HCEC 1CT (cell line): ENCODE data around the gene THAP4.
A peak's percentile ranks its signal among the peaks of the same experiment; 100 is the strongest.
"Not testable (repeated sequence)": the region's sequence is repeated elsewhere in the genome, so short reads cannot be mapped to it uniquely, and the experiment has no call there.

Source experiments
- DNase-seq: peaks from one replicate; pipeline ENCODE4 v3.0.0-alpha.2; 2017

Gene THAP4

GRCh38 chr2:241611062-241611461, 25.9 kb downstream of the THAP4 start:
- DNase-seq: no peak

GRCh38 chr2:241609859-241610793, 26.8 kb downstream of the THAP4 start:
- DNase-seq: peak; percentile 82

DNA sequence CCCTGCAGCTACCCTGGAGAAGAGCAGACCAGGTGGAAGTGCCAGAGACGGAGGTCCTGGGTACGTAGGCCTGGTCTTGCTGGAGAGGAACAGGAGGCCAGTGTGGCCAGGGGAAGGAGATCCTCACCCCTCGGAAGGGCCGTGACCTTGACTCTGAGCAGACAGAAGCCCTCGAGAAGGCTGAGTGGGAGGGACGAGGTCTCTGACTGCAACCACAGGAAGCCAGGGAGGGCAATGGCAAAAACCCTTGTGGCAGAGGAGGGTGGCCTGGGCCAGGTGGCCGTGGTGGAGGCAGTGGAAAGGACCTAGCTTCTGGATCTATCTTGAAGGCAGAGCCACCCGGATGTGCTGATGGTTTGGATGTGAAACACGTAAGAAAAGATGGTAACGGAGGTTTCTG, 28.1 kb downstream of the THAP4 start:
- DNase-seq: no peak

DNA sequence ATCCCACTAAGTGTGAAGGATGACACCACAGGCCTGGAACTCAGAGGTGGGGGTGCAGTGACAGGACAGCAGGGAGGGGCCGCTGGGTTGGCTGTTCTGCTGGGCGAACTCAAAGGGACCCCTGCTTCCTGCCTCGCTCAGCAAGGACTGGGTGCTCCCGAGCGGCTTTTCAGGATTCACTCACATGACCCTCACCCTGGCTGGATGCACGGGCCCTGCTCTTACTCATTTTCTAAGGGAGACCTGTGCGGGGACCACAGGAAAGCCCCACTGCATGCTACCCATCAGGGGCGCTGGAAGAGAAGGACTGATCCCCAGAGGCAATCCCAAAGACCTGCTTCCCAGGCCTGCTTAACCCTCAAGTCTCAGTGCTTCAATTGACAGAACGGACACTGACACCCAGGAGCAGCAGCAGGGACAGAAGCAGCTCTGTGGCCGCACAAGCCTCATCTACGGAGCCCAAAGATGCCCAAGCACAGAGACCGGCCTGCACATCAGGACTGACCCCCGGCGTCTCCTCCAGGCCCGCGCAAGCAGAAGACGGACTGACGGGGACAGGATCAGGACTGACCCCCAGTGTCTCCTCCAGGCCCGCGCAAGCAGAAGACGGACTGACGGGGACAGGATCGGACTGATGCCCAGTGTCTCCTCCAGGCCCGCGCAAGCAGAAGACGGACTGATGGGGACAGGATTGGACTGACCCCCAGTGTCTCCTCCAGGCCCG, 29.6 kb downstream of the THAP4 start:
- DNase-seq: no peak

DNA sequence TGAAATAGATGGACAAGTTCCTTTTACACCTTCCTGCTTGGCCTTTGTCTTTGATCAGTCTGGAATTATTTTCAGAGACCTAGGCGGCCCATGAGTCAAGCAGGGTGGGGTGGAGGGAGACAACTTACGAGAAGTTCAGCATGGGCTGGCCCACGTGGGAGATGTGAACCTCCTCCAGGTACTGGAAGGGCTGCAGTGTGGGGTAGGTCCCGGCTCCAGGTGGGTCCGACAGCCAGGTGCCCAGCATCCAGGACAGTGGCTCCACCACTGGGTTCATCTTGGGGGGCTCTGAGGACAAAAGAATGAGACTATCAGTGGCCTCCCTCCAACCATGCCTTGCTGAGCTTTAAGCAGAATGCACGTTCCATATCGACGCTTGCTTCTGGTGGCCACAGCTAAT, 30.8 kb downstream of the THAP4 start:
- no peak for DNase-seq

DNA sequence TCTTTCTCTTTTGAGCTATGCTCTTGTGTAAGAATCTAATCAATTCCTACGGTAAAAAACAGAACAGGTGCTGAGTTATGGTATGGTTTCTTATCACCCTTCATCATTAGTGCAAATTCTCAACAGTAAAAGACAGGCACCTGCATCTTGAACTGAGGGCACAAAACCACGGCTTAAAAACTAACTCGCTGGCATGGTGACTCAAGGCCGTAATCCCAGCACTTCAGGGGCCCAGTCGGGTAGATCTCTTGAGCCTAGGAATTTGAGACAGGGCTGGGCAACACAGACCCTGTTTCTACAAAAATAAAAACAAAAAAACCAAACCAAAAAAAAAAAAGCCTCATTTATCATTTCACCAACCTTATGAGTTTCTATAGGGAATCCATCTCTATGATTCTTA, 33.3 kb downstream of the THAP4 start:
- no peak for DNase-seq

DNA sequence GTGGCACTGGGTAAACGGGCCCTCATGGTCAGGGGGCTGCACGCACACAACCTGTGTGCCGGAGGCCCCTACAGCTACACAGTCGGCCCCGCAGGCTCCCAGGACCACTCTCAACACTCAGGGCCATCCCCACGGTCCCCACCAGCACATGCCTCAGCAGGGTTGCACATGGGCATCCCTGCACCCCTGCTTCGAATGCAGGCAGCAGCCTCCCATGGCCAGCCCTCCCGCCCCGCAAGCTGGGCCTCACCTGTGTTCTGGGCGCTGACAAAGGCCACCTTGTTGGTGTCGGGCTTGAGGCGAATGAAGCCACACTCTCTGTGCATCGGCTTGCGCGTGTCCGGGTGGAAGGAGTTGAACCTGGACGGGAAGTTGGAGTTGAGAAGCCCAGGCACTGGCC, 34.2 kb downstream of the THAP4 start:
- no peak for DNase-seq

DNA sequence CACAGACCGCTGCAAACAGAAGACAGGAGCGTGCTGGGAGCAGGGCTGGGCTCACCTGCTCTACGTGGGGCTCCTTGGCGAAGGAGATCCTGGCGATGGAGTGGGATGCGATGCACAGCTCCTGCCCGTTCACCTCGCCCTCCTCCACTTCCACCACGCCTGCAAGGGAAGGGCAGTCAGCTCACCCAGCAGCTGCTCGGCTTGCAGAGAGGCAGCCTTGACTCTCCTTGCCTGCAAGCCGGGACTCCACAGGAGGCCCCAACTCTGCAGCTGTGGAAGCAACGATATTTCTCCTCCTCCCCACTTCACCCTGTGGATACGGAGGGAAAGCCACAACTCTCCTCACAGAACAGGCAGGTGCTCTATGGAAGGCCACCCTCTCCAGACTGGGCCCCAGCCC, 35.1 kb downstream of the THAP4 start:
- DNase-seq: no peak

DNA sequence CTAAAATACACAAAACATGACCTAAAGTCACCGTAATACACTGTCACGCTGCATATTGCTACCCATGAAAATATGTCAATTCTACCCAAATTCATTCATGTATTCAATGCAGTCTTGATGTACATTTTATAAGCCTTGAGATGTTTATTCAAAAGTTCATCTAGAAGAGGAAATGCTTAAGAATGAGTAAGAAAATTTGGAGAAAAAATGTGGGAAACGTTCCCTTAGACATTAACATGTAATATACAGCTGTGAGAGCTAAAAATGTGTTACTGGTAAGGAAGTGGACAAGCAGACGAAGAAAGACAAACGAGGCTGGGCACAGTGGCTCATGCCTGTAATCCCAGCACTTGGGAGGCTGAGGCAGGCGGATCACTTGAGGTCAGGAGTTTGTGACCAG, 37.3 kb downstream of the THAP4 start:
- DNase-seq: peak; percentile 21

DNA sequence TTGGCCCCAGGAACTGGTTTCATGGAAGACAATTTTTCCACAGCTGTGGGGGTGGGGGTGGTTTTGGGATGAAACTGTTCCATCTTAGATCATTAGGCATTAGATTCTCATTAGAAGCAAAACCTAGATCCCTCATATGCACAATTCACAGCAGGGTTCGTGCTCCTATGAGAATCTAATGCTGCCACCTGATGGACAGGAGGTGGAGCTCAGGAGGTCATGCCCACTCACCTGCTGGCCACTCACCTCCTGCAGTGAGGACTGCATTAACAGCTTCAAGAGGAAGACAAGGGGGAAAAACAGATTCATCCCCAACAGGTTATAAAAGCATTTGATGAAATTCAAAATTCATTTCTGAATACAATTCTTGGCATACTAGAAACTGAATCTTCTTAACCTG, 38.5 kb downstream of the THAP4 start:
- DNase-seq: no peak

GRCh38 chr2:241598061-241598460, 38.9 kb downstream of the THAP4 start:
- DNase-seq: no peak

DNA sequence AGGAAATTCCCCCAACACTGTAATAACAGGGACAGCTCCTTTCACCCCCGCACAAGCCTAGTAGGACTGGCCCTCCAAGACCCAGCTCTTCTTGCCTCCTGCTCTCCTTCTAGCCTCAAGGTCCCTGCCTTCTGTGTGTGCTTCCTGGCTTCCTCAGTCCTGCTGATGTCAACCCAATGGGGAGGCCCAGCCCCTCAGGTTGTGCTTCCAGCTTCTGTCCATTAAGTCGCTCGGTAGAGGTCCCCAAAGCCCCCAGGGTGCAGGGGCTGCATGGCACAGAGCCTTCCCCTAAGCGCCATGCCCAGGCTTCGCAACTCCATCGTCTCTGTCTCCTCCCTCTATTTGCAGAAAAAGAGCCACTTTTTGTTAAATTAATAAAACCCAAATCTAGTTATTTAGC, 39.4 kb downstream of the THAP4 start:
- no peak for DNase-seq

- no peak for DNase-seq
These were observed 41.3 kb downstream of the THAP4 start for GRCh38 chr2:241595600-241596140.

DNA sequence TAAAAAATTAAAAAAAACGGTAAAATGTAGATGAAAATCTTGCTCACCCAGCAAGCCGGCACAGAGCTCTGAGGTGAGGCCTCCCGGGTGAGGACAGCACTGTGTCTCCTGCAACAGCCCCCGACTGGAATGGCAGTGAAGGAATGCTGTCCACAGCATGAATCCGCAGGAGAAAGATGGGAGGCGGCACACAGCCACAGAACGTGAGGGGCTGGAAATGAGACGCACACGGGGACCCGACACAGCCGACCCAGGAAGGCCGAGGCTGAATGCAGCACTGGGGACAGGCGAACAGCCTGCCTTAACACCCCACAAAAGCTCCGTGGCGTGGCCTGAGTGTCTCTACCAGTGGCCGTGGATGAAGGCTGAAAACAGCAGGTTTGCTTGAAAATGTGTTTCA, 43.7 kb downstream of the THAP4 start:
- DNase-seq: no peak

GRCh38 chr2:241592126-241592845, 44.7 kb downstream of the THAP4 start:
- no peak for DNase-seq

DNA sequence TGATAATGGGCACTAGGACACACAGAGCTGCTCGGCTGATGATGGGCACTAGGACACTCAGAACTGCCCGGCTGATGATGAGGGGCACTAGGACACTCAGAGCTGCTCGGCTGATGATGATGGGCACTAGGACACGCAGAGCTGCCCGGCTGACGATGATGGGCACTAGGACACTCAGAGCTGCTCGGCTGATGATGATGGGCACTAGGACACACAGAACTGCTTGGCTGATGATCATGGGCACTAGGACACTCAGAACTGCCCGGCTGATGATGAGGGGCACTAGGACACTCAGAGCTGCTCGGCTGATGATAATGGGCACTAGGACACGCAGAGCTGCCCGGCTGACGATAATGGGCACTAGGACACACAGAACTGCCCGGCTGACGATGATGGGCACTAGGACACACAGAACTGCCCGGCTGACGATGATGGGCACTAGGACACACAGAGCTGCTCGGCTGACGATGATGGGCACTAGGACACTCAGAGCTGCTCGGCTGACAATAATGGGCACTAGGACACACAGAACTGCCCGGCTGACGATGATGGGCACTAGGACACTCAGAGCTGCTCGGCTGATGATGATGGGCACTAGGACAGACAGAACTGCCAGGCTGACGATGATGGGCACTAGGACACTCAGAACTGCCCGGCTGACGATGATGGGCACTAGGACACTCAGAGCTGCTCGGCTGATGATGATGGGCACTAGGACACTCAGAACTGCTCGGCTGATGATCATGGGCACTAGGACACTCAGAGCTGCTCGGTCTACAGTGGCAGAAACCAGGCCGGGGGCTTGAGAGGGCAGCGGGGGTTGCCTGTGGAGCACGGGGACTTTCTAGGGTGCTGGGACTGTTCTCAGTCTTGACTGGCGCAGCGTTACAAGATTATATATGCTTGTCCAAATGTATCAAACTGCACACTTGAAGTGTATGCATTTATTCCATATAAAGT, 46.2 kb downstream of the THAP4 start:
- DNase-seq: not testable (repeated sequence)

DNA sequence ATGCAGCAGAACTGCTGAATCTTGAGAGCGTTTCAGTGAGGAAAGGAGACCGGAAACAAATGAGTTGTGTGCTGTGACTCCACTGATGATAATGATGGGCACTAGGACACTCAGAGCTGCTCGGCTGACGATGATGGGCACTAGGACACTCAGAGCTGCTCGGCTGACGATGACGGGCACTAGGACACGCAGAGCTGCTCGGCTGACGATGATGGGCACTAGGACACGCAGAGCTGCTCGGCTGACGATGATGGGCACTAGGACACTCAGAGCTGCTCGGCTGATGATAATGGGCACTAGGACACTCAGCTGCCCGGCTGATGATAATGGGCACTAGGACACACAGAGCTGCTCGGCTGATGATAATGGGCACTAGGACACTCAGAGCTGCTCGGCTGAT, 47.1 kb downstream of the THAP4 start:
- DNase-seq: not testable (repeated sequence)

- no peak for DNase-seq
These were observed 50.2 kb downstream of the THAP4 start for GRCh38 chr2:241586564-241587264.

GRCh38 chr2:241584436-241584835, 52.5 kb downstream of the THAP4 start:
- peak; percentile 23 for DNase-seq

GRCh38 chr2:241582806-241583205, 54.2 kb downstream of the THAP4 start:
- DNase-seq: no peak

- no peak for DNase-seq
These were observed 54.6 kb downstream of the THAP4 start for GRCh38 chr2:241582328-241582727.
